ENCODE data around the gene COPS6.

Gene COPS6

GRCh38 chr7:100088621-100089457 is at the start of gene COPS6:
COPS6 (plus strand) TSS chr7:100088969; CDS start chr7:100088991, 22 bp downstream.
- DNase-seq: peak; percentile 17

DNA sequence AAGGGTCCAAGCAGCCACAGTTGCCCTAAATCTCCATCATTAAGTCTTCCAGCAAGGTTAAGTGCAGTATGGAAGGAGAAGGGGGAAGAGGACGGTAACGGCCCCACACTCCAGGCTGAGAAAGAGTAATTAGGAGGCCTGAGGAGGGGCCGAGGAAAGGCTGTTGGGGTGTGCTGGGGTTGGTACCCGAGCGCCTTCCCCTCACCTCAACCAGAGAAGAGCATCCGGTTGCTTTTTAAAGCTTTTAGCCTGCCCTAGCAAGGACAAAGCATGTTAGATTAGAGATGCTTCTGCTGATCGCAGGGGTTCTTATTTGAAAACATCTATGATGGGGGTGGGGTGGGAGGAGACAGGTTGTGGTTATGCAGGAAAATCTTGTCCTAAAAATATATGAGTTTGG is 48.2 kb upstream of the COPS6 start:
- no peak for DNase-seq

DNA sequence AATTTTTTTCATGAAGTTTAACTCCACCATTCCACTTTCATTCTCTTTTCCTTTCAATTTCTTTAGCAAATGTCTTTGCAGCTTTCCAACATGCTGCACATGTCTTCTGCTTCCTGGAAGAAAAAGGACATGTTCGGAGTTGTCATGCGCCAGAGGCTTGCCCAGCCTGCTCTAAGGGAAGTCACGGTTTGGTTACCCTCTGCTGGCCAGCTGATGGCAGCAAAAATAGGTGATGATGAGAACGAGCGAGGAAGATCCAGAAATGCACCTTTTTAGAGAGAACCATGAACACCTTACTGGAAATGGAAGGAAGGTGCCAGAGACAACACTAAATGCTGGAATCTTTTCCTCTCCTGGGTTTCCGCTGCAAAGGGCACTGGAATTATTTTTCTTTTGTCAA is 44.1 kb upstream of the COPS6 start:
- no peak for DNase-seq

DNA sequence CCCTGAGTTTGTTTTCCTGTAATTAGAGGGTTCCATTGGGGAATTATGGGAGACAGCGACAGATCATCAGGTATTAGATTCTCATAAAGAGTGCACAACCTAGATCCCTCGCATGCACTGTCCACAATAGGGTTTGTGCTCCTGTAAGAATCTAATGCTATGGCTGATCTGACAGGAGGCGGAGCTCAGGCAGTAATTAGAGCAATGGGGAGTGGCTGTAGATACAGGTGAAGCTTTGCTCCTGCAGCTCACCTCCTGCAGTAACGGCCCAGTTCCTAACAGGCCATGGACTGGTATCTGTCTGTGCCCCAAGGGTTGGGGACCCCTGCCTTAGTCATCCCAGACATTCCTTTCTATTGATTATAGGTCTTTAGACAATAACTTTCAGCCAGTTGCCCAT is 40.1 kb upstream of the COPS6 start:
- DNase-seq: no peak

GRCh38 chr7:100049441-100050291 is 39.1 kb upstream of the COPS6 start, which contains the start of gene ZSCAN21:
ZSCAN21 (plus strand) TSS chr7:100049774; CDS start chr7:100057007, 7,233 bp downstream.
- DNase-seq: peak; percentile 50

DNA sequence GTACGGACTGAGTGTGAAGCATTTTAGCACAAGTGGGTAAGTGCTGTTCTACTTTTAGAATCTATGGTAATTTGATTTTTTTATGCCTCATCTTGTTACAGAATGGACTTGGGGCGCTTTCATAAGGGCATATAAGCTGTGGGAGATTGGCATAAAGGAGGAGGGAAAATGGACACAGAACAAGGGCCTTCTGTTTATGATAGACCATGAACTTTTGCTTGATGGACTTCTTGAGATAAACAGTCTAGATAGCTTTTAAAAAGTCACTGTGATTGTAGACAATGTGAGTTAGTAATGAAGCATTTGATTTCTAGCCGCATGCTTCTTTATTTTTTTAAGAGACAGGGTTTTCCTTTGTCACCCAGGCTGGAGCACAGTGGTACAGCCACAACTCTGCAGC is 37.2 kb upstream of the COPS6 start:
- DNase-seq: no peak

DNA sequence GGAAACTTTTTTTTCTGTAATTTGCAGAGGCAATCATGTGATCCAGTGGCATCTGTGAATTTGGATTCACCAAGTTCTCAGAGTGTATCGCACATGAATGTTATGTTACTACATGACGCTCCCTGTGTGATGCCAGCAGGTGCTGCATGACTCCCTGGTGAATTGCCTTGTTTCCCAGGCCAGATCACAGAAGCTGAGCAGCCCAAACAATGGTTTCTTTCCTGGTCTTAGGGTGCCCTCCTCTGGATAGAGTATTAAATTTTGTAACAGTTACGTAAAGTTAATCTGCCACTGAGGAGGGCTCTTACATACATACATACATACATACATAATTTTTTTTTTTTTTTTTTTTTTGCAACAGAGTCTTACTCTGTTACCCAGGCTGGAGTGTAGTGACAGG is 35.6 kb upstream of the COPS6 start:
- DNase-seq: peak; percentile 5

DNA sequence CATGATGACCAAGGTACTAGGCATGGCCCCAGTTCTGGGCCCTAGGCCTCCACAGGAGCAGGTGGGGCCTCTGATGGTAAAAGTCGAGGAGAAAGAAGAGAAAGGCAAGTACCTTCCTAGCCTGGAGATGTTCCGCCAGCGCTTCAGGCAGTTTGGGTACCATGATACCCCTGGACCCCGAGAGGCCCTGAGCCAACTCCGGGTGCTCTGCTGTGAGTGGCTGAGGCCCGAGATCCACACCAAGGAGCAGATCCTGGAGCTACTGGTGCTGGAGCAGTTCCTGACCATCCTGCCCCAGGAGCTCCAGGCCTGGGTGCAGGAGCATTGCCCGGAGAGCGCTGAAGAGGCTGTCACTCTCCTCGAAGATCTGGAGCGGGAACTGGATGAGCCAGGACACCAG is 31.8 kb upstream of the COPS6 start:
- no peak for DNase-seq

- no peak for DNase-seq
Measured at GRCh38 chr7:100059251-100059739, 29.5 kb upstream of the COPS6 start.

DNA sequence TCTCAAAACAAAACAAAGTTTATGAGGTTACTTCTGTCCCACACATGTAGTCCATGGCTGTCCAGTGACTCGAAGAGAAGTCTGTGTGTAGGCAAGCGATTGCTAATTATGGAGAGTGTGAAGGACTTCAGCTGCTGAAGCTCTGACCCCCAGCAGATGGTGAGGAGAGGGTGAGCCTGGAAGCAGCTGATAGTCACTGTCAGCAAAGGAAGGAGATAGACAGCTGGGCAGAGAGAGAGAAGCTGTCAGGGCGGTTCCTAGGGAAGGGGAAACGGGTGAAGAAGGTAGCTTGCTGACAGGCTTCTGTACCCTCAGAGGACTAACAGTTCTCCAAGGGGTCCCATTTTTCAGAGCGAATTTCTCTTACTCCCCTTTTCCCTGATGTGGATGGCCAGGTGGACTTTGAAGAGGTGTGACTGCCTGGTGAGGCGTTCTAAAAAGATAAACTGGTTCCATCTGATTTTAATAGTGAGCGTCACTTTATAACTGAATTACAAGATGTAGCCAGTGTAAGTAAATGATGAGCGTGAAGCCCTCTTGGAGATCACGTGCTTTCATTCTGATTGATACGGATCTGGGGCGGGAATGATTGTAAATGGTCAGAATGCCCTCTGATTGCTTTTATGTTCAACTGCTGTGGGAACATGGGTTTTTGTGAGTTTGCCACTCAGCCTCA is 27.1 kb upstream of the COPS6 start:
- no peak for DNase-seq

DNA sequence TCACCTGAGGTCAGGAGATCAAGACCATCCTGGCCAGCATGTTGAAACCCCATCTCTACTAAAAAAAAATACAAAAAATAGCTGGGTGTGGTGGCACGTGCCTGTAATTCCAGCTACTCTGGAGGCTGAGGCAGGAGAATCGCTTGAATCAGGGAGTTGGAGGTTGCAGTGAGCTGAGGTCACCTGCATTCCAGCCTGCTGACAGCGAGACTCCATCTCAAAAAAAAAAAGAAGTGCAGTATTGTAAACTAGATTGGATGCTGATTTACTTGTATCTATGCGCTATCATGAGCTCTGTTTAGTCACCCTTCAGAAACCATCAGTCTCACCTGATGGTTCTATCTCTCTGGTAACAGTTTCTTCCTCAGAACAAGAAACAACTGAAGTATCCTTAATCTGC is 25.4 kb upstream of the COPS6 start:
- no peak for DNase-seq

- DNase-seq: no peak
Measured at GRCh38 chr7:100064162-100064561, 24.6 kb upstream of the COPS6 start.

GRCh38 chr7:100065452-100066186 is 23.1 kb upstream of the COPS6 start:
- DNase-seq: no peak

GRCh38 chr7:100066953-100067352 is 21.8 kb upstream of the COPS6 start:
- DNase-seq: no peak

DNA sequence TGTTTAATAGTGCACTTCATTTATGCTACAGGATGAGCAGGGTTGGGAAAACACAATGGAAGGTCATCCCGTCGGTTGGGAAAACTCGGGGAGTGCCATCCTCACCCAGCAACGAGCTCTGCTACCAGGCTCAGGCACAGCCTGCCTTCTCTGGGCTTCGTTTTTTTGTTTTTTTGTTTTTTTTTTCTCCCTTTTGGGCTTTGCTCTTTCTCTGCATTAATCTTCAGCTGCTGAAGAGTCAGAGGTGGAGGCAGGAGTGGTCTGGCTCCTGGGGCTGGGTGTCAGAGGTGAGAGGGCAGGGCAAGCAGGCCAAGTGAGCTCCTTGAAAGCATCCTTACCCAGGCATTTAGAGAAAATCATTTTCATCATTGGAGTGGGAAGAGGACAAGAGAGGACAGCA is 18.8 kb upstream of the COPS6 start:
- no peak for DNase-seq

DNA sequence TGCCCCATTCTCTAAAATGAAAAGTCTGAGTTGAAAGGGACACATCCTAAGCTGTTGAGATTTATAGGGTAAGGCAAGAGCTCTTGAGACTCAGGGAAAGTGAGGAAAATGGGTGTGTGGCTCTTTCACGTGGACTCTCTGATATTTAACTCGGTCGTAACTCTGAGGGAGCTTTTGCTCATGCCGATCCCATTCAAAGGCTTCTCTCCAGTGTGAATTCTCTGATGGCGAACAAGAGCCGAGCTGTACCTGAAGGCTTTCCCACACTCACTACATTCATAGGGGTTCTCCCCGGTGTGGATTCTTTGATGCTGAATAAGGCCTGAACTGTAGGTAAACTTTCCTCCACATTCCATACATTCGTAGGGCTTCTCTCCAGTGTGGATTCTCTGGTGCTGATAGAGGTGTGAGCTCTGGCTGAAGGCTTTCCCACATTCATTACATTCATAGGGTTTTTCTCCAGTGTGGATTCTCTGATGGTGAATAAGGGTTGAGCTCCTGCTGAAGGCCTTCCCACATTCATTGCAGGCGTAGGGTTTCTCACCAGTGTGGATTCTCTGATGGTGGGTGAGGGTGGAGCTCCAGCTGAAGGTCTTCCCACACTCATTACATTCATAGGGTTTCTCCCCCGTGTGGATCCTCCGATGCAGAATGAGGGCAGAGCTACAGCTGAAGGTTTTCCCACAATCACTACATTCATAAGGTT is 17.6 kb upstream of the COPS6 start:
- DNase-seq: no peak

GRCh38 chr7:100072462-100072861 is 16.3 kb upstream of the COPS6 start:
- DNase-seq: no peak

DNA sequence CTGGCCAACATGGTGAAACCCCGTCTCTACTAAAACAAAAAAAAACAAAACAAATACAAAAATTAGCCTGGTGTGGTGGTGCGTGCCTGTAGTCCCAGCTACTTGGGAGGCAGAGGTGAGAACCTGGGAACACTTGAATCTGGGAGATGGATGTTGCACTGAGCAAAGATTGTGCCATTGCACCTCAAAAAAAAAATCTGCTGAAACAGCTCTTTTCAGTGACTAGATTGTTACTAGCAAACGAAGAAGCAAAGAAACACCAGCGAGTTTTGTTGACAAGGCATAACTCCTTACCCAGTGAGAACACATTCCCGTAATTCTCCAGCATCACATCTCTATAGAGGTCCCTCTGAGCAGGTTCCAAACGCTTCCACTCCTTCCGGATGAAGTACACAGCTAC is 13.9 kb upstream of the COPS6 start:
- DNase-seq: no peak

DNA sequence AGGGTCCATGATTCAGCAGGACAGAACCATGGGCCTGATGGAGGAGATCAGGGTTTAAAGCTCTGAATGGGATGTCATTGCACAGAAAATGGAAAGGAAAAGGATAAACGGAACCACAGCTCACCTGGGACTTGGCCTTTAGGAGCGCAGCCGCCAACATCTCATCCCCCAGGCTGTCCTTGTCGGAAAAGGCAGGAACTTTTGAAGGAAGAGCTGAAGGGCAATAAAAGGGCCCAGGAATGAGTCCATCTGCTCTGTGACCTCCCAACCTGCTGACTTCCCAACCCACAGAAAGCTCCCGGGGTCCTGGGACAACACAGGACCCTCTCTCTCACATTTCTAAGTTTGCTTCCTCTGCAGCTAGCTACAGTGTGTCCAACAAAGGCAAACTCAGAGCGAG is 13.4 kb upstream of the COPS6 start:
- DNase-seq: no peak

DNA sequence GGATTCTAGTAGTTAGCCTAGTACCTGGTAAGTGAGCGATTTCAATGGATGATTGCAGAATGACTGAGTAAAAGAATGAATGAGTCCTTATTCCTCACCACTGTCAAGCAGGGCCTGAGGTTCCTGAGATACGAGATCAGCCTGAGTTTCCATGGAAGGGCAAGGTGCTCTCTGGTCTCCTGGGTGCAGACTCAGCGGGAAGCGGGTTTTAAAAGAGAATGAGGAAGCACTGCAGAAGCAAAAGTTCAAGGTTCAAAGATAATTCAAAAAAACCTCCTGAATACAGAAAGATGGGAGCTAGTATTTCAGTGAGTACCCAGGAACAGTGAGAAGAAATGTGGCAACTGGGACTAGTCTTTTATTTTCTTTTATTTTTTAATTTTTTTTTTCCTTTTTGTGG is 11.6 kb upstream of the COPS6 start:
- DNase-seq: no peak

DNA sequence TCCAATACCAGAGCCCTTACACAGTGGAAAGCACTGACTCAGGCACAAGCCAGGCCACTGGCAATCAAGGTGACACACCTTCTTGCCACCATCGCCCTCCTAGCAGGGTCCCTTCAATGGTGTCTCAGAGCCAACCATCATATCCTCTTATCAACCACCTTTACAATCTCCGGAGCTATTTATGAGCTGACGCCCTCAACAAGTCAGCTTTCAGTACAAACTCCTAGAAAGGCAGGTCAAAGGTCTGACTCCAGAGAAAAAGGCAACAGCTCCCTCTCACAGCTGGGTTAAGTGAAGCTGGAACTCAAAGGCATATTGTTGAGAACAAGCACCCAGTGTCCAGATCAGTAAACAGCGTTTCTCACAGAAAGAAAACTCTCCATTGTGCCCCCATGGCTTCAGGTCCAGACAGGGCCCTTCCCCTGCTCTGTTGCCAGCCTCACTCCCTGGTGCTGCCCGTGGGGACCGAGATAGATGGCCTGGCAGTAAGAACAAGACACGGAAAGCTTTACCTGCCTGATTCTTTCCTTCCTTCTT is 9.7 kb upstream of the COPS6 start:
- no peak for DNase-seq

Measured in NCI-H446 treated with DMSO at 0.1 percent for 48 hours (cell line).